Panc1 (cell line): ENCODE data around the gene ONECUT2.

ENCODE experiments used
- CTCF ChIP-seq: fragments of 450-650 bp; IDR thresholded peaks from 2 replicates; pipeline ENCODE4 v1.5.1; 2017; ENCODE audit warnings: mild to moderate bottlenecking
- POLR2AphosphoS5 ChIP-seq: IDR thresholded peaks from 2 replicates; pipeline ENCODE4 v1.6.1; 2012; ENCODE audit warnings: mild to moderate bottlenecking, low read depth, low read length, moderate library complexity
- REST ChIP-seq, 2 experiments: IDR thresholded peaks; 2 replicates each; pipeline ENCODE4 v1.6.1; 2011 to 2012; ENCODE audit warnings: low read depth in 2 of 2, control low read depth in 1 of 2, low read length in 1 of 2, mild to moderate bottlenecking in 1 of 2, moderate library complexity in 1 of 2; ENCODE audit not compliant: insufficient read depth in 1 of 2
- SIN3A ChIP-seq: IDR thresholded peaks from 2 replicates; pipeline ENCODE4 v1.6.1; 2012; ENCODE audit warnings: low read depth, mild to moderate bottlenecking, low read length, moderate library complexity, borderline replicate concordance; ENCODE audit not compliant: insufficient read depth
- TCF7L2 ChIP-seq: IDR thresholded peaks from 2 replicates; pipeline ENCODE4 v1.6.1; 2011; ENCODE audit warnings: mild to moderate bottlenecking, low read depth, low read length, inconsistent platforms

GRCh38 chr18:57505231-57505630 is 70.1 kb downstream of the ONECUT2 start:
- no peak for TF ChIP-seq CTCF
- TF ChIP-seq REST (IDR thresholded peaks at IDR 0.05; ENCODE audit: insufficient read depth in 1 of 2, low read depth in 2 of 2, low read length in 1 of 2) = no peak
- TF ChIP-seq POLR2AphosphoS5 = no peak
- no peak for TF ChIP-seq TCF7L2
- TF ChIP-seq SIN3A = no peak
